ENCODE data around the gene EXOC4.

DNA sequence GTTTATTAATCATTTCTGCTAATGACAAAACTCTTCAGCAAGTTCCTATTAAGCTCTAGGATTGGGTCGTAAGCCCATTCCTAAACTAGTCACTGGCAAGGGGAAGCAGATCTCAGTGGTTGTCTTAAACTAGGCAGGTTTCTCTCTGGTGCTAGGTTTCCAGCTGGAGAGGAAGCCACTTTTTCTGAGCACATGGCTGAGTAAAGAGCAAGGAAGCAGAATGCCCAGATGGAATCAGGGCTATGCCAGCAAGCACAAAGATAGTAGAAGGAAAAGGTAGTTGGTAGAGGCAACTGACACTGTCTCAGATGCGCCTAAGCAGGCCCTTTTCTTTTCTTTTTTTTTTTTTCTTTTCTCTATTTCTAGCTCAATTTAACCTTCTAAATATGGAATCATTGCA lies 224.9 kb downstream of the EXOC4 start:
- TF ChIP-seq CTCF (tag by site-specific recombination; IDR thresholded peaks at IDR 0.05) (no peak), ZBTB10 (tag by site-specific recombination; IDR thresholded peaks at IDR 0.05) (no peak), ZNF121 (tag by site-specific recombination; IDR thresholded peaks at IDR 0.05) (no peak), ZBTB8A (tag by site-specific recombination; IDR thresholded peaks at IDR 0.05) (no peak), ZBTB44 (tag by site-specific recombination; IDR thresholded peaks at IDR 0.05) (no peak), GLI2 (tag by site-specific recombination; IDR thresholded peaks at IDR 0.05; ENCODE audit: borderline replicate concordance, low read depth) (no peak), ZNF26 (tag by site-specific recombination; IDR thresholded peaks at IDR 0.05) (no peak), GLIS1 (tag by site-specific recombination; IDR thresholded peaks at IDR 0.05) (no peak), ZNF184 (tag by site-specific recombination; IDR thresholded peaks at IDR 0.05) (no peak), ZNF423 (tag by site-specific recombination; IDR thresholded peaks at IDR 0.05) (no peak), ZNF660 (tag by site-specific recombination; IDR thresholded peaks at IDR 0.05) (no peak), ZNF76 (tag by site-specific recombination; IDR thresholded peaks at IDR 0.05; ENCODE audit: borderline replicate concordance, low read depth) (no peak)
- TF ChIP-seq, protein P1, sequence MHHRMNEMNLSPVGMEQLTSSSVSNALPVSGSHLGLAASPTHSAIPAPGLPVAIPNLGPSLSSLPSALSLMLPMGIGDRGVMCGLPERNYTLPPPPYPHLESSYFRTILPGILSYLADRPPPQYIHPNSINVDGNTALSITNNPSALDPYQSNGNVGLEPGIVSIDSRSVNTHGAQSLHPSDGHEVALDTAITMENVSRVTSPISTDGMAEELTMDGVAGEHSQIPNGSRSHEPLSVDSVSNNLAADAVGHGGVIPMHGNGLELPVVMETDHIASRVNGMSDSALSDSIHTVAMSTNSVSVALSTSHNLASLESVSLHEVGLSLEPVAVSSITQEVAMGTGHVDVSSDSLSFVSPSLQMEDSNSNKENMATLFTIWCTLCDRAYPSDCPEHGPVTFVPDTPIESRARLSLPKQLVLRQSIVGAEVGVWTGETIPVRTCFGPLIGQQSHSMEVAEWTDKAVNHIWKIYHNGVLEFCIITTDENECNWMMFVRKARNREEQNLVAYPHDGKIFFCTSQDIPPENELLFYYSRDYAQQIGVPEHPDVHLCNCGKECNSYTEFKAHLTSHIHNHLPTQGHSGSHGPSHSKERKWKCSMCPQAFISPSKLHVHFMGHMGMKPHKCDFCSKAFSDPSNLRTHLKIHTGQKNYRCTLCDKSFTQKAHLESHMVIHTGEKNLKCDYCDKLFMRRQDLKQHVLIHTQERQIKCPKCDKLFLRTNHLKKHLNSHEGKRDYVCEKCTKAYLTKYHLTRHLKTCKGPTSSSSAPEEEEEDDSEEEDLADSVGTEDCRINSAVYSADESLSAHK (tag by site-specific recombination; IDR thresholded peaks at IDR 0.05) = no peak
